H1 (cell line): ENCODE results near the gene HNF4A. TPM values are rescaled to one million over a fixed set of nuclear protein-coding genes. Genes with fewer than 3 reads are reported as not detected.

Experiments used
- BCL11A ChIP-seq, 2 experiments: IDR thresholded peaks; one replicate each; pipeline ENCODE4 v1.6.1; 2011; ENCODE audit warnings: low read depth in 2 of 2, low read length in 2 of 2, mild to moderate bottlenecking in 2 of 2
- CBX8 ChIP-seq: fragments of 300-800, 300-1000 bp; sonication (generic); IDR thresholded peaks from 2 replicates; pipeline ENCODE4 v1.7.1; 2016; ENCODE audit warnings: low read depth, low read length, borderline replicate concordance
- CHD1 ChIP-seq: IDR thresholded peaks from 2 replicates; pipeline ENCODE4 v1.6.1; 2012; ENCODE audit warnings: low read depth, low read length, improper control_type of control experiment
- CREB1 ChIP-seq: IDR thresholded peaks from 2 replicates; pipeline ENCODE4 v1.6.1; 2012; ENCODE audit warnings: inconsistent platforms
- CTBP2 ChIP-seq: IDR thresholded peaks from 2 replicates; pipeline ENCODE4 v1.7.0; 2011; ENCODE audit warnings: borderline replicate concordance, mild to moderate bottlenecking, moderate library complexity, mixed read lengths, low read length; ENCODE audit not compliant: insufficient read depth, insufficient read length
- EGR1 ChIP-seq: IDR thresholded peaks from 2 replicates; pipeline ENCODE4 v1.6.1; 2011; ENCODE audit warnings: low read depth, low read length, borderline replicate concordance
- FOSL1 ChIP-seq: IDR thresholded peaks from 2 replicates; pipeline ENCODE4 v1.6.1; 2011; ENCODE audit warnings: mild to moderate bottlenecking, low read depth, low read length, moderate library complexity; ENCODE audit not compliant: insufficient read depth
- GABPA ChIP-seq: IDR thresholded peaks from 2 replicates; pipeline ENCODE4 v1.6.1; 2011; ENCODE audit warnings: mild to moderate bottlenecking, low read length, moderate library complexity, borderline replicate concordance; ENCODE audit not compliant: insufficient read depth
- GTF2F1 ChIP-seq: IDR thresholded peaks from 2 replicates; pipeline ENCODE4 v1.6.1; 2012; ENCODE audit warnings: low read depth, low read length, improper control_type of control experiment, borderline replicate concordance
- HDAC2 ChIP-seq, 2 experiments: fragments of 300-600 bp in 1 of 2; sonication (generic) in 1 of 2; IDR thresholded peaks; 2 replicates each; pipeline ENCODE4 v1.6.1; 2011 to 2012; ENCODE audit warnings: low read depth in 2 of 2, low read length in 2 of 2, mild to moderate bottlenecking in 2 of 2, moderate library complexity in 2 of 2, borderline replicate concordance in 1 of 2, inconsistent platforms in 1 of 2
- HDAC6 ChIP-seq: IDR thresholded peaks from one replicate; pipeline ENCODE4 v1.7.1; 2012; ENCODE audit warnings: low read depth, mild to moderate bottlenecking, inconsistent platforms, low read length, moderate library complexity
- MAFK ChIP-seq: IDR thresholded peaks from 2 replicates; pipeline ENCODE4 v1.6.1; 2012; ENCODE audit warnings: low read depth, mild to moderate bottlenecking, improper control_type of control experiment, low read length
- NANOG ChIP-seq: IDR thresholded peaks from 2 replicates; pipeline ENCODE4 v1.6.1; 2011; ENCODE audit warnings: low read length, low read depth, mild to moderate bottlenecking, inconsistent platforms; ENCODE audit not compliant: insufficient read depth, poor library complexity, severe bottlenecking
- POLR2AphosphoS5 ChIP-seq: IDR thresholded peaks from 2 replicates; pipeline ENCODE4 v1.6.1; 2011; ENCODE audit warnings: low read depth, low read length
- RAD21 ChIP-seq, 2 experiments: IDR thresholded peaks in 1 of 2; conservative IDR thresholded peaks in 1 of 2; 2 replicates each; pipeline ENCODE4 v1.6.1; 2011; ENCODE audit warnings: low read depth in 2 of 2, low read length in 2 of 2, improper control_type of control experiment in 1 of 2, inconsistent platforms in 1 of 2, mild to moderate bottlenecking in 1 of 2, moderate library complexity in 1 of 2
- RBBP5 ChIP-seq: IDR thresholded peaks from 2 replicates; pipeline ENCODE4 v1.7.1; 2012; ENCODE audit warnings: low read depth, mild to moderate bottlenecking, inconsistent platforms, low read length, moderate library complexity, borderline replicate concordance
- TBP ChIP-seq: IDR thresholded peaks from 2 replicates; pipeline ENCODE4 v1.6.1; 2011; ENCODE audit warnings: low read depth, low read length, improper control_type of control experiment
- USF2 ChIP-seq: IDR thresholded peaks from 2 replicates; pipeline ENCODE4 v1.6.1; 2011; ENCODE audit warnings: low read length, improper control_type of control experiment
- YY1 ChIP-seq: IDR thresholded peaks from 2 replicates; pipeline ENCODE4 v1.6.1; 2011; ENCODE audit warnings: low read depth, mild to moderate bottlenecking, low read length
- polyA plus RNA-seq, 7 experiments: library from polyadenylated mRNA; depleted of rRNA in 3 of 7; stranded (reverse) in 5 of 7; unstranded in 2 of 7; fragments of >200 nt in 5 of 7; fragments of 200-250 nt in 2 of 7; gene quantifications; 1 replicate in 5 of 7; 2 replicates in 1 of 7; 4 replicates in 1 of 7; pipeline versions ENCODE4 v1.2.1 to v1.2.3, GENCODE V29; 2011 to 2013; ENCODE audit warnings: missing spikeins in 2 of 7, mixed read lengths in 2 of 7
- total RNA-seq: library from RNA; stranded (reverse); fragmentation: NEBNext Ultra II Directional; extraction: Animal tissue kit (Norgen Biotek cat#: 25700); gene quantifications from 2 replicates; pipeline ENCODE4 v1.2.1, GENCODE V29; 2021

HNF4A gene
- total and polyA plus RNA-seq, 2 of the 8 experiments (the other 6 are each of a cell fraction or from before 2014, with no cell fraction given) = 0.03 TPM; not detected in 1

DNA sequence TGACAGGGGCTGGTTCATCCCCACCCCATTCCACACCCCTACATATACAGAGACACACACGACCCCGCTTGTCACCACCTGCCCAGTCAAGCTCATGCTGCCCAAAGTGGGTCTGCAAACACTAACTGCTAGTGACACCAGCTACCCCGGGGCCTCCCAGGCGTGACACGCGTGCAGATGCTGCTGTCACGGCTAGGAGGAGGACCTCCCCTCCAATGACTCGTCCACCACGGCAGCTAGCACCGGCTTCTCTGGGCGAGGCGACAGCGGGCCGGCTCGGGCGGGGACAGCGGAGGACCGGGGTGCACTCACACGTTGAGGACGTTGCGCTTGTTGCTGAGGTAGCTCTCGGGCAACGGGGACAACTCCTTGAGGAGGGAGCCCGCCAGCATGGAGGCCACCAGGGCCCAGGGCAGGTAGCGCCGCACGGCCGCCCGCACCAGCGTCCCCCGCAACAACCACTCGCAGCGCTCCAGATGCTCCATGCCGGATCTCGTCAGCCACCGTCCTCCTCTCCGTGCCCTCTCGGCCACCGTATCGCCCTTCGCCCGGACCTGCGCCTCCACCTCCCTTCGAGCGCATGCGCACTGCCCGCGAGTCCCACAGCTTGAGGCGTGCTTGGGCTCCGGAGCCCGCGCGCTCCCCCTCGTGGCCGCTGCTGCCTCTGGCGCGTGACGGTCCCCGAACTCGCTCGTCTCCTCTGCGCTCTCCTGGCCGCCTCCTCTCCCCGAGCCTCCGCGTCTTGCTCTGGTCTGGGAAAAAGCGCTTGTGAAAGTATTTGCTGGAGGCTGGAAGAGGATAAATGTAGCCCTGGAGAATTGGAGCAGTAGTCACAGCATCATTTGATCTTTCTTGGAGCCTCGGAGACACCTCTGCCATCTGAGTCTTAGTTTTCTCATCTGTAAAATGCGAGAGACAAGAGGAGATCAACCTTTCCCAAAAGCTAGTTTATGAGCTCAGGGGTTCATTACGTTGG lies 44.5 kb upstream of the HNF4A start, which contains the start of gene FITM2 (continued):
- no peak for TF ChIP-seq HDAC6
- TF ChIP-seq CHD1 = no peak
- no peak for TF ChIP-seq CTBP2
- peak; percentile 73 to 77 for TF ChIP-seq RAD21 (IDR thresholded peaks at IDR 0.05 in 1 of 2, conservative IDR thresholded peaks at IDR 0.05 in 1 of 2; ENCODE audit: low read depth in 2 of 2, low read length in 2 of 2)
- TF ChIP-seq HDAC2 (IDR thresholded peaks at IDR 0.05; ENCODE audit: borderline replicate concordance in 1 of 2, low read depth in 2 of 2, low read length in 2 of 2) = 0 out of 4 replicates have a peak, but pooled peaks of 1 of the 2 experiments have one; percentile 65
- TF ChIP-seq RBBP5 = peak; percentile 50; the same call in 1 of the 2 replicates
- TF ChIP-seq GTF2F1 = no peak
- TF ChIP-seq CREB1 = peak; percentile 78
- no peak for TF ChIP-seq GABPA
- no peak for TF ChIP-seq EGR1
- no peak for TF ChIP-seq BCL11A (IDR thresholded peaks at IDR 0.05; ENCODE audit: low read depth in 2 of 2, low read length in 2 of 2)
- TF ChIP-seq FOSL1 = no peak
- TF ChIP-seq NANOG = no peak
- no peak; the same call in 1 of the 2 replicates for TF ChIP-seq USF2
- TF ChIP-seq POLR2AphosphoS5 = peak; percentile 50; the same call in 1 of the 2 replicates
- no peak for TF ChIP-seq CBX8
- peak; percentile 41; the same call in 1 of the 2 replicates for TF ChIP-seq TBP
- no peak for TF ChIP-seq YY1
- TF ChIP-seq MAFK = no peak
